Activated T-helper 1 cell treated with Interleukin-2 at 50 U/mL for 16 hours (primary cell): ENCODE data around the gene BTBD6.
"Not testable (repeated sequence)": the region's sequence is repeated elsewhere in the genome, so short reads cannot be mapped to it uniquely, and the experiment has no call there.

Source experiments
- DNase-seq: peaks from one replicate; pipeline ENCODE4 v3.0.0-alpha.2; 2020; ENCODE audit warnings: low read depth

Gene BTBD6

GRCh38 chr14:105269405-105269804, 21.1 kb downstream of the BTBD6 start:
- no peak for DNase-seq

- DNase-seq = no peak
These were observed 23.0 kb downstream of the BTBD6 start for GRCh38 chr14:105271224-105271890.

- no peak for DNase-seq
These were observed 24.3 kb downstream of the BTBD6 start for GRCh38 chr14:105272623-105273022.

GRCh38 chr14:105273062-105273461, 24.7 kb downstream of the BTBD6 start:
- DNase-seq = no peak

DNA sequence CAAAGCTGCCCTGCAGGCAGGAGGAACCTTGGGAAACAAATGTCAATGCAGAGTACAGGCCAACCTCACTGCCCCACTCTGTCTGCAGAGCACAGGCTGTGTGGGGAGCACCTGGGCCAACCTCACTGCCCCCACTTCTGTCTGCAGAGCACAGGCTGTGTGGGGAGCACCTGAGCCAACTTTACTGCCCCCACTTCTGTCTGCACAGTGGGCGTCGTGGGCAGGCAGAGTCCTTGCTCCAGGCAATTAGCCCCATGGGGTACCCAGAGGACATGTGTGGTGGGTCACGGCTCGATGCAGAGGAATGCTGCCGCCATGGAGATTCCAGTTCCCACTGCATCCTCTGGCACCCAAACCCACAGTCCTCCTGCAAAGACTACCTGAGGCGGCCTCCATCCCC, 26.3 kb downstream of the BTBD6 start:
- no peak for DNase-seq

GRCh38 chr14:105275267-105275946, 27.1 kb downstream of the BTBD6 start:
- no peak for DNase-seq

DNA sequence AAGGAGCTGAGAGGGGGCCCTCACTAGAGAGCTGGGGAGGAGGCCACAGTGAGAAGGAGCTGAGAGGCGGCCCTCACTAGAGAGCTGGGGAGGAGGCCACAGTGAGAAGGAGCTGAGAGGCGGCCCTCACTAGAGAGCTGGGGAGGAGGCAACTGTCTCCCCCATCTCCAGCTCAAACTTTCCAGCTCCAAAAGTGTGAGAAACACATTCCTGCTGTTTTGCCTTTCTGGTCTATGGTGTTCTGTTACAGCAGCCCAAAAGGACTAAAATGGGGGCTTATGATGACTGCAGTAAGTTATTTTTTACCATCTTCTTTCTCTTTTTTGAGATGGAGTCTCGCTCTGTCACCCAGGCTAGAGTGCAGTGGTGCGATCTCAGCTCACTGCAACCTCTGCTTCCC, 29.1 kb downstream of the BTBD6 start:
- not testable (repeated sequence) for DNase-seq

- DNase-seq = no peak
These were observed 31.5 kb downstream of the BTBD6 start for GRCh38 chr14:105279642-105280361.

- DNase-seq = no peak
These were observed 32.2 kb downstream of the BTBD6 start for GRCh38 chr14:105280525-105280924.

DNA sequence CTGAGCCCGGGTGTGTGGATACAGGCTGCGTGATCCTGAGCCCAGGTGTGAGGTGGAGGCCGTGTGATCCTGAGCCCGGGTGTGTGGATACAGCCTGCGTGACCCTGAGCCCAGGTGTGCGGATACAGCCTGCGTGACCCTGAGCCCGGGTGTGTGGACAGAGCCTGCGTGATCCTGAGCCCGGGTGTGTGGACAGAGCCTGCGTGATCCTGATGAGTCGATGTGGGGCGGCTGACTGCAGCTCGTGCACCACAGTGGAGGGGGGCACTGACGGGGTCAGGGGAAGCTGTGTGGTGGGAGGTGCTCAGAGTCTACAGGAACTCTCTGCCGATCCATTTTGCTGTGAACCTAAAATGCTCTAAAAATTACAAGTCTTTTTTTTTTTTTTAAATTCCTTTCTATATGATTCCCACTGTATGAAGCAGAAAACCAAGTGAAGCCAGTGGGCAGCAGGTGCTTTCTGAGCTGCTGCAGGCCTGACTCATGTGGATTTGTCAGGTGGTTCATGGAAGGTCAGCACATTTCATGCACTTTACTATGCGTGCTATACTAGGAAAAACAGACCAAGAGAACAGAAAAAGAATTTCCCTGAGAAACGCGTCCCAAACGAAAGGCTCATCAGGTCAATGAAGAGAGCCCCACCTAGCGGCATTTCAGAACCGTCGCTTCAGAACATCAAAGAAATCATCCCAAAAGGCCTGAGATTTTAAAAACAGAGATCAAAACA, 33.2 kb downstream of the BTBD6 start:
- DNase-seq = no peak

- DNase-seq = no peak
These were observed 33.9 kb downstream of the BTBD6 start for GRCh38 chr14:105282098-105282725.

DNA sequence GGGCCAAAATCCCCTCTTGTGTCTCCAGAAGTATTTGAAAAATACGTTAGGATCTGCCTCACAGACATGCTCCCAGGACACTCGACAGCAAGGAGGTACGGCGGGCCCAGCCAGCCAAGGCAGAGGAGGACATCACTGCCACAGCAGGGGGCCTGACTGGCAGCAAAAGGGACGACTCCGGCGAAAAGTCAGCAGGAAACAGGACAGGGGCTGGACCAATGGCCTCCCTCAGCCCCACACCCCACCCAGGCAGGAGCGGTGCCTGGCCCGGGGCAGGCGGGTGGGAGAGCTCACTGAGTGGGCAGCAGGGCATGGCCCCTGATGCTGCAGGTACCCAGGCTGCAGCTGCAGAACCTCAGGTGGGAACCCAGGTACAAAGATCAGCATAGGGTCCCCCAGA, 34.7 kb downstream of the BTBD6 start:
- no peak for DNase-seq

DNA sequence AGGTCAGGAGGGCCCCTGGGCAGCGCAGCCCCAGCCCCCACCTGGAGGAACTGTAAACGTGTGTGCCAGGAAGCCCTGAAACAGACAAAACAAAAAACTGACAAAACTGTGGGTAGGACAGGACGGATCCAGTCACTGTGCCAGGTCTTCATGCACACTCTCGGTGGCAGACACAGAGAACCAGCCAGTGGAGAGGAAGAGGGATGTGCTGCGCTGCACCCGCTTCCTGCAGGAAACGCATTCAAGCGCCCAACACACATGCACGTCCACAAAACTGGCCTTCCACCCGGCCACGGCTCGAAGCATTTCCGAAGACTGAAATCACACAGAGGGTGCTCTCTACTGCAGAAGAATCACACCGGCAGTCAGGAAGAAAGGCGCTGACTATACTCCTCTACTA, 35.6 kb downstream of the BTBD6 start:
- DNase-seq = no peak

- DNase-seq = no peak
These were observed 36.8 kb downstream of the BTBD6 start for GRCh38 chr14:105285174-105285573.

- DNase-seq = no peak
These were observed 38.4 kb downstream of the BTBD6 start for GRCh38 chr14:105286759-105287144.

DNA sequence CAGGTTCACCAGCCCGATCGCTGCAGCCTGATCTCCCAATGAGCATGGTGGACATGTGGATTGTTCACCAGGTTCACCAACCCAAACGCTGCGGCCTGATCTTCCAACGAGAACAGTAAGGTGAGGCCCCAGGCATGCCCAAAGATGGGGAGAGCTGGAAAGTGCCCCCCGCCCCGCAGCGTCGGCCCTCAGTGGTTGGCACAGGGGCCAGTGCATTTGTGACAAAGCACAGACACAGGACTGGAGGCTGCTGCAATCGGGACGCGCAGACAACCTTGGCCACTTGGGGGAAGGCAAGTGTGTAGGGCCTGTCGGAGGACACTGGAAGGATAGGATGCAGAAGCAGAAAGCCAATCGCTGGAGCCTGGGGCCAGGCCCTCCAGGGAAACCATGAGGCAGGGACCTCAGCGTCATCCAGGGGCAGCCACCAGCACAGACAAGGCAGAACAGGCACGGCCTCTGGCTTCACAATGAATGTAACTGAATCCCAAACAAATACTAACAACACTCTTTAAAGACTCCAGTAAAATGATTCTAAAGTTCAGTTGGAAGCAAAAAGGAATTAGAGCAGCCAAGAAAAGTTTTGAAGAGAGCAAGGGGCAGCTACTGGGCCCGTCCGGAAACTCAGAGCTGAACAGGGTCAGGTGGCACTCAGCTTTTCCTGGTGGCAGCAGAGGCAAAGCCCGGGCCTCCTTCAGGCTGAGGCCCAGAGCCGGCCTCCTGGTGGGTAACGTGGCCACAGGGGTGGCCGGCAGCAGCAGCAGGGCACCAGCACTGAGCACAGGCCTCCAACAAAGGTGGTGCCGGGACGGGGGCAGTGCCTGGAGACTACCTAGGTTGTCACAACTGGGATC, 39.1 kb downstream of the BTBD6 start:
- no peak for DNase-seq

- DNase-seq = not testable (repeated sequence)
These were observed 40.6 kb downstream of the BTBD6 start for GRCh38 chr14:105288936-105289335.

- DNase-seq = no peak
These were observed 42.5 kb downstream of the BTBD6 start for GRCh38 chr14:105290621-105291346.

DNA sequence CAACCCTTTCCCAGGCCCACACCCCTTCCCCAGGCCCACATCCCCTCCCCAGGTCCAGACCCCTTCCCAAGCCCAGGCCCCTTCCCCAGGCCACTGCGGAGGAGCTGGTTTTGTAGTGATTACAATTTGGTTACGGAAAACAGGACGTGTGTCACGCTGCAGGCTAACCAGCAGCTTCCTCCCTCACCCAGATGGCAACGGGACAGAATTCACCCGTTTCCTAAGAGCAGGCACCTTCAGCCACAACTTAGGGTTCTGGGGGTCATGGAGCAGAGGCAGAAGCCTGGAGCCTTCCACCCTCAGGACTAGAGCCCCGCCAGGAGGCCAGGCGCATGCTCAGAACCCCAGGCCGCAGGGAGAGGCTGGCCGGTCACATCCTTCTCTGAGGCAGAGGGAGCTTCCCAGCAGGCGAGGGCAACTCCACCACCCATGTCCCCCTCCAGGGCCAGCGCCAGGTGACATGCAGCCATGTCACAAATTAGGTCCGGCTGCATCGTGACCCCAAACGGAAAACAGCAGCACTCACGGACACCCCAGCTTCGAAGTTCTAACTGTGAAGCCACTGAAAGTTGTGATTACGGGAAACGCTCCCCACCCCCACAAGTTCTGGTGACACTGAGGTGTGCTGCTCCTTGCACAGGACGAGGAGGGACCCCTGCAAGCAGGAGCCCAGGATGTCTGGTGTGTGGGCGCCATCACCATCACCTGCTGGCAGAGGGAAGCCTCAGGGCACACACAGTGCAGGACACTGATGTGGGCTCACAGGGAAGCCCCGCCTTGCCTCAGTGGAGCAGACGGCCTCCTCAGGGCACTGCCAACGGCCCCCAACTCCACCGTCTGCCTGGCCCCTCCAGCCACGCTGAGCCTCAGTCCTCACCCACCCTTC, 44.7 kb downstream of the BTBD6 start:
- no peak for DNase-seq
